Measurements from ENCODE around the gene HCN1.

DNA sequence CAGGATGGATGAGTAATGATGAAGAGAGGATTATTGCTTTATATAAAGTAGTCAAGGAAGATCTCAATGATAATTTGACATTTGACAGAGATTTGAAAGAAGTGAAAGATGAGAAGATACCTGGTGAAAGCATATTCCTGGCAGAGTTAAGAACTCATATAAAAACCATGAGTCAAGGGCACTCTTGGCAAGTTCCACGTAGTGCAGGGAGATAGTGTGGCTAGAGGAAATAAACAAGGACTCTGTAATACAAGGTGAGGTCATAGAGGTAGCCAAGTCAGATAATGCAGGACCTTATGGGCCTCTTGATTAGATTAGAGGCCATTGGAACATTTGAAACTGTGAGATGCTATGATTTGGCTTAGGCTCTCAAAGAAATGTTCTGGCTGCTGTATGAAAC is 72.3 kb downstream of the HCN1 start:
- TF ChIP-seq POLR2A (IDR thresholded peaks at IDR 0.05; ENCODE audit: low read depth, low read length) (no peak), POLR2AphosphoS5 (IDR thresholded peaks at IDR 0.05; ENCODE audit: low read depth, low read length) (no peak)

Data from GM12892 (cell line).